CD14-positive monocyte (primary cell): Measurements from ENCODE around the gene DISP2. TPM values are rescaled to one million over a fixed set of nuclear protein-coding genes. Genes with fewer than 3 reads are reported as not detected.

Experiments
- DNase-seq, 3 donors: peaks; one replicate each; pipeline ENCODE4 v3.0.0-alpha.2; 2011 to 2022
- H2AFZ ChIP-seq: 2 replicates; pipeline ENCODE4 v1.6.0; 2012; ENCODE audit warnings: mild to moderate bottlenecking, low read depth, low read length, inconsistent platforms; ENCODE audit not compliant: insufficient read depth, poor library complexity, severe bottlenecking
- H3K27ac ChIP-seq, 2 donors: 1 replicate in 1 of 2; 2 replicates in 1 of 2; pipeline ENCODE4 v1.5.1; 2012 to 2013; ENCODE audit warnings: low read length in 2 of 2, control low read depth in 1 of 2, inconsistent platforms in 1 of 2, low read depth in 1 of 2, mild to moderate bottlenecking in 1 of 2
- H3K27me3 ChIP-seq, 2 donors: one replicate each; pipeline versions ENCODE4 v1.6.0 to v1.6.1; 2011 to 2013; ENCODE audit warnings: low read length in 2 of 2; ENCODE audit not compliant: control insufficient read depth in 2 of 2, insufficient read depth in 2 of 2
- H3K36me3 ChIP-seq, 2 donors: replicated peaks in 1 of 2; 1 replicate in 1 of 2; 2 replicates in 1 of 2; pipeline versions ENCODE4 v1.5.1 to v1.6.1; 2012 to 2013; ENCODE audit warnings: low read length in 2 of 2, control low read depth in 1 of 2, inconsistent platforms in 1 of 2, mild to moderate bottlenecking in 1 of 2; ENCODE audit not compliant: insufficient read depth in 2 of 2, control insufficient read depth in 1 of 2
- H3K4me1 ChIP-seq, 2 donors: 1 replicate in 1 of 2; 2 replicates in 1 of 2; pipeline versions ENCODE4 v1.5.1 to v1.6.1; 2012 to 2013; ENCODE audit warnings: low read length in 2 of 2, control low read depth in 1 of 2, inconsistent platforms in 1 of 2, mild to moderate bottlenecking in 1 of 2, moderate library complexity in 1 of 2; ENCODE audit not compliant: insufficient read depth in 2 of 2, control insufficient read depth in 1 of 2
- H3K4me2 ChIP-seq: replicated peaks from 2 replicates; pipeline ENCODE3; 2012; ENCODE audit warnings: low read length, moderate library complexity, mild to moderate bottlenecking; ENCODE audit not compliant: poor library complexity, severe bottlenecking; ENCODE audit errors: extremely low read depth
- H3K4me3 ChIP-seq, 3 experiments: fragments of 200-600 bp in 1 of 3; sonication (generic) in 1 of 3; replicated peaks in 1 of 3; 1 replicate in 2 of 3; 2 replicates in 1 of 3; pipeline ENCODE4 v1.5.1; 2011 to 2013; ENCODE audit warnings: low read length in 3 of 3, mild to moderate bottlenecking in 3 of 3, control low read depth in 2 of 3, low read depth in 2 of 3, inconsistent platforms in 1 of 3, moderate library complexity in 1 of 3
- H3K79me2 ChIP-seq: 2 replicates; pipeline ENCODE4 v1.6.0; 2012; ENCODE audit warnings: mild to moderate bottlenecking, control low read depth, inconsistent platforms, low read length, moderate library complexity; ENCODE audit not compliant: insufficient read depth
- H3K9ac ChIP-seq: 2 replicates; pipeline ENCODE4 v1.6.0; 2017; ENCODE audit warnings: low read length, mild to moderate bottlenecking; ENCODE audit not compliant: insufficient read depth, poor library complexity, severe bottlenecking
- H3K9me3 ChIP-seq, 2 donors: replicated peaks in 1 of 2; 1 replicate in 1 of 2; 2 replicates in 1 of 2; pipeline versions ENCODE4 v1.5.1 to v1.6.1; 2012 to 2013; ENCODE audit warnings: low read length in 2 of 2, control low read depth in 1 of 2; ENCODE audit not compliant: control insufficient read depth in 1 of 2, insufficient read depth in 1 of 2
- H4K20me1 ChIP-seq: 2 replicates; pipeline ENCODE4 v1.6.0; 2012; ENCODE audit warnings: mild to moderate bottlenecking, low read length, control low read depth, moderate library complexity; ENCODE audit not compliant: insufficient read depth
- H3K27ac Mint-ChIP-seq, 7 donors: one replicate each; pipeline ENCODE4 v1.8.0; 2020; ENCODE audit warnings: mild to moderate bottlenecking in 7 of 7, mixed read lengths in 7 of 7, moderate library complexity in 6 of 7, inconsistent platforms in 2 of 7
- H3K27me3 Mint-ChIP-seq, 3 donors: one replicate each; pipeline ENCODE4 v1.8.0; 2021 to 2022; ENCODE audit warnings: low read depth in 3 of 3, mild to moderate bottlenecking in 3 of 3, mixed read lengths in 3 of 3, moderate library complexity in 3 of 3, inconsistent platforms in 1 of 3
- H3K36me3 Mint-ChIP-seq, 2 donors: one replicate each; pipeline ENCODE4 v1.8.0; 2020; ENCODE audit warnings: mixed read lengths in 2 of 2, inconsistent platforms in 1 of 2, mild to moderate bottlenecking in 1 of 2
- H3K4me1 Mint-ChIP-seq: one replicate; pipeline ENCODE4 v1.8.0; 2020; ENCODE audit warnings: mild to moderate bottlenecking, mixed read lengths
- H3K4me3 Mint-ChIP-seq, 2 donors: one replicate each; pipeline ENCODE4 v1.8.0; 2020; ENCODE audit warnings: mild to moderate bottlenecking in 2 of 2, mixed read lengths in 2 of 2, moderate library complexity in 1 of 2
- H3K9me3 Mint-ChIP-seq, 7 donors: one replicate each; pipeline ENCODE4 v1.8.0; 2020 to 2022; ENCODE audit warnings: mixed read lengths in 7 of 7, mild to moderate bottlenecking in 6 of 7, moderate library complexity in 6 of 7, inconsistent platforms in 2 of 7
- WGBS: methylation state at CpG from one replicate; pipeline ENCODE4 v1.1.5; 2013; ENCODE audit warnings: missing lambda C conversion rate; ENCODE audit not compliant: insufficient coverage; 5-methylcytosine and 5-hydroxymethylcytosine counted together
- intact Hi-C, 2 donors: fragments of 100-400 bp; cut with micrococcal nuclease; formaldehyde crosslinking; loops; one replicate each; pipeline versions ENCODE4 v1.15.0 to v1.15.1; 2023
- polyA plus RNA-seq, 3 donors: library from polyadenylated mRNA; depleted of rRNA in 1 of 3; unstranded in 2 of 3; stranded (reverse) in 1 of 3; fragments of 300-500 nt in 2 of 3; fragments of >200 nt in 1 of 3; fragmentation: Illumina TruSeq in 2 of 3; gene quantifications; 1 replicate in 2 of 3; 2 replicates in 1 of 3; pipeline ENCODE4 v1.2.3, GENCODE V29; 2012 to 2021
- TF ChIP-seq, protein P1 (sequence below): fragments of 200-600 bp; IDR thresholded peaks from one replicate; pipeline ENCODE4 v1.8.0; 2022; ENCODE audit warnings: antibody characterized with exemption, mild to moderate bottlenecking

DISP2 gene
- polyA plus RNA-seq, 3 donors = 0.01 TPM; not detected in 1

DNA sequence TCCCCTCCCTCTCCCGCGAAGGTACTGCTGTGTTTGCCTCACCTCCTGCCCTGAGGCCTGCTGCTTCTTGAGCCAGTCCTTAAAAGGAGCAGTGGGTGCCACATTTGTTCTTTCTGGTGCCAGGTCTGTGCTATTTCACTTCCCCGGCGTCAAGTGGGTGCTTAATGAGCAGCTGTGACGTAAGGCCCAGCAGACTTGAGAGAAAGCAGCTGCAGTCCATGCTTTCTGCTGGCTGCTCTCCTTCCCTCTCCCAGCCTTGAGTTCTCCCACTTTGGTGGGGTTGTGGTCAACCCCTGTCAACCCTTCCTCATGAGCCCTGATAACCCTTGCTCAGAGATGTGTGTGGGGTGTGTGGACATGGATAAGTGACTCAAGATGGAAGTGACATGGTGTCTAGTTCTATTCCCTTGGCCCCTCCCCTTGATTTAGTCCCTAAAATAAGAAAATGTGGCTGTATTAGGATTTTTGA lies 27.6 kb upstream of the DISP2 start:
- Mint-ChIP-seq H3K27me3 (peaks cover 1 to 4% (median 2%) of the 10 kb centered on the region in 3 donors), H3K36me3 (peaks cover 51 to 56% of the 10 kb centered on the region in 2 donors), H3K9me3 (peaks cover 0 to 1% (median 0%) of the 10 kb centered on the region in 7 donors), H3K27ac (peak overlapping the region; percentile 35 to 87 (median 72)), H3K4me3 (no peak overlapping the region), H3K4me1 (peaks cover 95% of the 10 kb centered on the region)
- Histone ChIP-seq H4K20me1 (no peaks in the 10 kb centered on the region), H2AFZ (no peak overlapping the region), H3K9ac (no peak overlapping the region), H3K4me1 (peaks cover 77 to 85% of the 10 kb centered on the region in 2 donors), H3K36me3 (peaks cover 3 to 40% of the 10 kb centered on the region in 2 donors), H3K27ac (no peak overlapping the region), H3K4me2 (no peak overlapping the region), H3K79me2 (peaks cover 33% of the 10 kb centered on the region), H3K9me3 (no peaks in the 10 kb centered on the region), H3K4me3 (no peak overlapping the region), H3K27me3 (no peaks in the 10 kb centered on the region)
- intact Hi-C loops = no loop called here
- 19% methylated on average over 5 of the region's 5 CpGs for WGBS
- DNase-seq = peak in 2 of 3 donors; percentile 70 to 73
- TF ChIP-seq, protein P1, sequence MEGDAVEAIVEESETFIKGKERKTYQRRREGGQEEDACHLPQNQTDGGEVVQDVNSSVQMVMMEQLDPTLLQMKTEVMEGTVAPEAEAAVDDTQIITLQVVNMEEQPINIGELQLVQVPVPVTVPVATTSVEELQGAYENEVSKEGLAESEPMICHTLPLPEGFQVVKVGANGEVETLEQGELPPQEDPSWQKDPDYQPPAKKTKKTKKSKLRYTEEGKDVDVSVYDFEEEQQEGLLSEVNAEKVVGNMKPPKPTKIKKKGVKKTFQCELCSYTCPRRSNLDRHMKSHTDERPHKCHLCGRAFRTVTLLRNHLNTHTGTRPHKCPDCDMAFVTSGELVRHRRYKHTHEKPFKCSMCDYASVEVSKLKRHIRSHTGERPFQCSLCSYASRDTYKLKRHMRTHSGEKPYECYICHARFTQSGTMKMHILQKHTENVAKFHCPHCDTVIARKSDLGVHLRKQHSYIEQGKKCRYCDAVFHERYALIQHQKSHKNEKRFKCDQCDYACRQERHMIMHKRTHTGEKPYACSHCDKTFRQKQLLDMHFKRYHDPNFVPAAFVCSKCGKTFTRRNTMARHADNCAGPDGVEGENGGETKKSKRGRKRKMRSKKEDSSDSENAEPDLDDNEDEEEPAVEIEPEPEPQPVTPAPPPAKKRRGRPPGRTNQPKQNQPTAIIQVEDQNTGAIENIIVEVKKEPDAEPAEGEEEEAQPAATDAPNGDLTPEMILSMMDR = no peak

DNA sequence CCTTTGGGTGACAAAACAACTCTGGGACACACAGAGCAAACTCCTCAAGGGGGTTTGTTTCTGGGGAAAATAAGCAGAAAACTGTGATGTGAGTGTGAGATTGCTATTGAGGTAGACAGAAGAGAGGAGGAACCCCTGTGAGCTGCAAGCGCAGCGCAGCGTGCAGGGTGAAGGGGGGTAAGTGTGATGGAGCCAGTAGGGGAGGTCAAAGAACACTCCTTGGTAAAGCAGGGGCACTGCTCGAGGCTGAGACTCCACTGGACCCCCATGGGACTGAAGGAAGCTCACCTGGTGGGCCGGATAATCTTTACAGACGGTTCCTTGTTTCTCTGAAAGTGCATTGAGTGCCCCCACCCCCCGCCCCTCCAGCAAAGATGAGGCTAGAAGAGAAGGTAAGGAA lies 27.0 kb upstream of the DISP2 start:
- no CpG with 5 or more reads among the region's 7 CpGs for WGBS
- TF ChIP-seq, protein P1 = no peak
- Mint-ChIP-seq H3K4me1 (peaks cover 95% of the 10 kb centered on the region), H3K4me3 (no peak overlapping the region), H3K36me3 (peaks cover 48 to 54% of the 10 kb centered on the region in 2 donors), H3K27ac (peak overlapping the region in 3 of 7 donors; percentile 22 to 87 (median 72)), H3K9me3 (peaks cover 0 to 1% (median 0%) of the 10 kb centered on the region in 7 donors), H3K27me3 (peaks cover 1 to 4% (median 2%) of the 10 kb centered on the region in 3 donors)
- Histone ChIP-seq H3K9ac (no peak overlapping the region), H3K27ac (no peak overlapping the region), H3K4me1 (peaks cover 77 to 85% of the 10 kb centered on the region in 2 donors), H3K4me2 (no peak overlapping the region), H2AFZ (no peak overlapping the region), H3K79me2 (peaks cover 29% of the 10 kb centered on the region), H3K36me3 (peaks cover 3 to 40% of the 10 kb centered on the region in 2 donors), H3K9me3 (no peaks in the 10 kb centered on the region), H3K4me3 (no peak overlapping the region), H3K27me3 (no peaks in the 10 kb centered on the region), H4K20me1 (no peaks in the 10 kb centered on the region)
- intact Hi-C loops = no loop called here
- DNase-seq = no peak
